Measurements from ENCODE around the gene FAM229A.

The FAM229A gene

GRCh38 chr1:32339363-32339978 is 22.8 kb downstream of the FAM229A start:
- in situ Hi-C loops (cut with HindIII; ENCODE audit: low sequenced_read_pairs) = no loop called here

GRCh38 chr1:32338637-32339145 is 23.6 kb downstream of the FAM229A start:
- no peak overlapping the region for H3K4me3 ChIP-seq (ENCODE audit: low read depth, low read length)
- in situ Hi-C loops (cut with HindIII; ENCODE audit: low sequenced_read_pairs) = no loop called here

More at GRCh38 chr1:32339363-32339978, 22.8 kb downstream of the FAM229A start:
- no peak overlapping the region for H3K4me3 ChIP-seq (ENCODE audit: low read depth, low read length)
- TF ChIP-seq CTCF (IDR thresholded peaks at IDR 0.05; ENCODE audit: low read depth, low read length) = no peak
- peak; percentile 47 for DNase-seq (ENCODE audit: low read depth, low spot score)

GRCh38 chr1:32337855-32338636 is 24.2 kb downstream of the FAM229A start:
- TF ChIP-seq CTCF (IDR thresholded peaks at IDR 0.05; ENCODE audit: low read depth, low read length) = no peak
- DNase-seq (ENCODE audit: low read depth, low spot score) = no peak
- in situ Hi-C loops (cut with HindIII; ENCODE audit: low sequenced_read_pairs) = no loop called here
- H3K4me3 ChIP-seq (ENCODE audit: low read depth, low read length) = no peak overlapping the region

More at GRCh38 chr1:32338637-32339145, 23.6 kb downstream of the FAM229A start:
- no peak for DNase-seq (ENCODE audit: low read depth, low spot score)
- TF ChIP-seq CTCF (IDR thresholded peaks at IDR 0.05; ENCODE audit: low read depth, low read length) = no peak

GRCh38 chr1:32336963-32337675 is 25.2 kb downstream of the FAM229A start:
- no peak for DNase-seq (ENCODE audit: low read depth, low spot score)
- in situ Hi-C loops (cut with HindIII; ENCODE audit: low sequenced_read_pairs) = no loop called here
- H3K4me3 ChIP-seq (ENCODE audit: low read depth, low read length) = no peak overlapping the region
- TF ChIP-seq CTCF (IDR thresholded peaks at IDR 0.05; ENCODE audit: low read depth, low read length) = no peak

- DNase-seq (ENCODE audit: low read depth, low spot score) = no peak
- no peak for TF ChIP-seq CTCF (IDR thresholded peaks at IDR 0.05; ENCODE audit: low read depth, low read length)
- H3K4me3 ChIP-seq (ENCODE audit: low read depth, low read length) = peak overlapping the region; percentile 69
- in situ Hi-C loops (cut with HindIII; ENCODE audit: low sequenced_read_pairs) = no loop called here
Observed at GRCh38 chr1:32336591-32336932, 25.7 kb downstream of the FAM229A start.

- no peak for TF ChIP-seq CTCF (IDR thresholded peaks at IDR 0.05; ENCODE audit: low read depth, low read length)
- in situ Hi-C loops (cut with HindIII; ENCODE audit: low sequenced_read_pairs) = no loop called here
- DNase-seq (ENCODE audit: low read depth, low spot score) = peak; percentile 65
- peak within 1 kb of the TSS; percentile 69 for H3K4me3 ChIP-seq (ENCODE audit: low read depth, low read length)
Observed at GRCh38 chr1:32335790-32336590, 26.3 kb downstream of the FAM229A start, which contains the start of gene MARCKSL1. MARCKSL1 (minus strand) TSS chr1:32336233; CDS start chr1:32336033, 200 bp downstream.
